Kidney (tissue), 14 donors: ENCODE results near the gene ZNF154. TPM values are rescaled to one million over a fixed set of nuclear protein-coding genes. Genes with fewer than 3 reads are reported as not detected.

ENCODE experiments used
- DNase-seq, 5 donors: peaks; one replicate each; pipeline ENCODE4 v3.0.0-alpha.2; 2013 to 2020
- FAIRE-seq: peaks from 2 replicates; lab custom pipeline; 2012; peaks lifted over from hg19 to GRCh38; lab: Jason Lieb, UNC
- H3K27ac ChIP-seq, 2 donors: one replicate each; pipeline ENCODE4 v1.7.0; 2013; ENCODE audit warnings: low read depth in 2 of 2, low read length in 2 of 2, inconsistent platforms in 1 of 2
- H3K27me3 ChIP-seq: one replicate; pipeline ENCODE4 v1.7.1; 2013; ENCODE audit warnings: low read length, inconsistent platforms; ENCODE audit not compliant: control insufficient read depth, insufficient read depth
- H3K36me3 ChIP-seq, 3 donors: one replicate each; pipeline versions ENCODE4 v1.7.0 to v1.7.1; 2013; ENCODE audit warnings: low read length in 3 of 3, control low read depth in 1 of 3, inconsistent platforms in 1 of 3; ENCODE audit not compliant: insufficient read depth in 3 of 3, control insufficient read depth in 2 of 3
- H3K4me1 ChIP-seq, 3 donors: one replicate each; pipeline versions ENCODE4 v1.7.0 to v1.7.1; 2013; ENCODE audit warnings: low read length in 3 of 3, inconsistent platforms in 1 of 3, low read depth in 1 of 3; ENCODE audit not compliant: control insufficient read depth in 2 of 3, insufficient read depth in 2 of 3
- H3K4me3 ChIP-seq, 3 donors: one replicate each; pipeline versions ENCODE4 v1.7.0 to v1.8.1; 2013; ENCODE audit warnings: low read length in 3 of 3, control low read depth in 1 of 3, inconsistent platforms in 1 of 3
- H3K9ac ChIP-seq, 3 donors: one replicate each; pipeline versions ENCODE4 v1.7.0 to v1.7.1; 2013; ENCODE audit warnings: low read length in 3 of 3, control low read depth in 1 of 3, inconsistent platforms in 1 of 3
- H3K9me3 ChIP-seq, 3 donors: one replicate each; pipeline versions ENCODE4 v1.7.0 to v1.7.1; 2013; ENCODE audit warnings: low read length in 3 of 3, control low read depth in 1 of 3, inconsistent platforms in 1 of 3; ENCODE audit not compliant: control insufficient read depth in 2 of 3, insufficient read depth in 1 of 3
- CTCF ChIP-seq: IDR thresholded peaks from 3 replicates; pipeline ENCODE4 v1.5.1; 2012; ENCODE audit warnings: mild to moderate bottlenecking, moderate library complexity, borderline replicate concordance; ENCODE audit not compliant: insufficient read depth; ENCODE audit errors: extremely low read depth
- intact Hi-C: fragments of 100-400 bp; cut with DNase I; formaldehyde crosslinking; loops from one replicate; pipeline ENCODE4 v1.11.1; 2022
- polyA plus RNA-seq: library from polyadenylated mRNA; stranded (reverse); fragments of 350-450 nt; fragmentation: Illumina TruSeq; extraction: RNeasy Lipid Tissue Mini Kit (QIAGEN cat#74804); gene quantifications from one replicate; pipeline ENCODE4 v1.2.3, GENCODE V29; 2014; ENCODE audit warnings: low read depth, low replicate concordance; ENCODE audit not compliant: insufficient read depth
- total RNA-seq: library from RNA; stranded (reverse); fragmentation: NEBNext Ultra II Directional; extraction: Animal tissue kit (Norgen Biotek cat#: 25700); gene quantifications from one replicate; pipeline ENCODE4 v1.2.1, GENCODE V29; 2021
- donor health status: control.
- donor health status: control.
- donor health status: control.
- donor health status: control.
- donor health status: control.
- donor health status: DM: yes; HTN: yes; CAD: no.
- donor health status: Normal renal cell carcinoma (clear cell type).

The ZNF154 gene
- total and polyA plus RNA-seq, 2 donors from 2014 or later: 2.2 to 11.1 TPM

DNA sequence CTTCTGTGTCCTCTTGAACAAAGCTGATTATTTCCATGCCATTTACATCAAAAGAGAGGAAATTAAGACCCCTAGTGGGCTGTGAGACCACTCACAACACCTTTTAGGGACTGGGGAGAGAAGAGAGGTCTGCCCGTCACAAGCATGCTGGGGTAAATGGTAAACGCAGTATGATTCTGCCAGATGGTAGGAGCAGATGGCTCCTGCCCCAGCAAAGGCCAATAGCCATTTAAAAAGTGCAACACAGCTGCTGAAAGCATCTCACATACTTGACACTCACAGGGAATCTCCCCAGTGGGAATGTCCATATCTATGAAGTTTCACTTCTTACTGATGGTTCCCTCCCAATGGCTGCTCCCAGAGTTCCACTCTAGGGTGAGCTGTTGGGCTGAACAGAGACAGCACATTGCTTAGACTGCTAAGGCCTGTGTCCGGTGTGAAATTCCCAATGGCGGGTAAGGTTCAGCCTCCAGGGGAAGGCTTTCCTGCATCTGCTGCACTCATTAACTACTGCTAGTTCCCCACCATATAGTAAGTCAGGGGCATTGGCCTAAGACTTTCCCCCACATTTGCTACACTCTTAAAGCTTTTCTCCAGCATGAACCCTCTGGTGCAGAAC, 11.0 kb upstream of the ZNF154 start:
- DNase-seq: no peak
- intact Hi-C loops: no loop called here
- Histone ChIP-seq H3K27ac (no peak overlapping the region), H3K4me1 (no peaks in the 10 kb centered on the region), H3K9ac (no peak overlapping the region), H3K27me3 (no peaks in the 10 kb centered on the region), H3K9me3 (peaks cover 7 to 52% (median 8%) of the 10 kb centered on the region in 3 donors), H3K4me3 (no peak overlapping the region), H3K36me3 (peaks cover 22 to 39% (median 28%) of the 10 kb centered on the region in 3 donors)
- no peak for TF ChIP-seq CTCF
- FAIRE-seq: no peak

DNA sequence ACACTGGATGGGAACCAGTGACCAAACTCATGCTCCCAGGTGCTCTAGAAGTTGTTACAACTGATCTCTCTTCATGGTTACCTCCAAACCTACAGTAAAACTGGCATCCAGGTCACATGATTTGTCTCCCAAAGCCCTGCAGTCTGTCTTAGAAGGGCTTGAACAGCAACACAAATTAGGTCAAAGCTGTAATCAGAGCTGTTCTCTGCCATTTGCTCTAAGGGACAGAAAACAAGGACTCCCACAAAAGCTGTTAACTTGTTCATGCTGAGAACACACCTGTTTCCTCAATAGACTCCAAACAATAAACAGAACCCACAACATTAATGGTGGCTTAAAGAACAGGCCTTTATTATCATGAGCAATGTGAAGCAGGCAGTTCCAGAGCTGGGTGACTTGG, 10.4 kb upstream of the ZNF154 start:
- peaks cover 22 to 39% (median 28%) of the 10 kb centered on the region in 3 donors for H3K36me3 ChIP-seq
- no peak overlapping the region for H3K27ac ChIP-seq
- intact Hi-C loops: no loop called here
- no peak for TF ChIP-seq CTCF
- no peaks in the 10 kb centered on the region for H3K27me3 ChIP-seq
- FAIRE-seq (no peak), DNase-seq (no peak)
- H3K4me3 ChIP-seq: no peak overlapping the region
- H3K9ac ChIP-seq: no peak overlapping the region
- H3K9me3 ChIP-seq: peaks cover 5 to 52% (median 8%) of the 10 kb centered on the region in 3 donors
- H3K4me1 ChIP-seq: no peaks in the 10 kb centered on the region

GRCh38 chr19:57712222-57712621, 3.2 kb upstream of the ZNF154 start:
- Histone ChIP-seq H3K36me3 (peaks cover 0 to 2% (median 0%) of the 10 kb centered on the region in 3 donors), H3K27ac (no peak overlapping the region), H3K9ac (no peak overlapping the region), H3K9me3 (peaks cover 0 to 26% (median 4%) of the 10 kb centered on the region in 3 donors), H3K4me1 (peaks cover 0 to 2% (median 0%) of the 10 kb centered on the region in 3 donors), H3K27me3 (no peaks in the 10 kb centered on the region), H3K4me3 (no peak overlapping the region)
- FAIRE-seq: no peak
- intact Hi-C loops: no loop called here
- DNase-seq: no peak
- no peak for TF ChIP-seq CTCF
